Glutamatergic neuron (in vitro differentiated cells): ENCODE results near the gene PARN. TPM values are rescaled to one million over a fixed set of nuclear protein-coding genes. Genes with fewer than 3 reads are reported as not detected.

Source experiments
- DNase-seq: peaks from one replicate; pipeline ENCODE4 v3.0.0; 2022
- H3K27ac Mint-ChIP-seq: one replicate; pipeline ENCODE4 v1.8.0; 2020; ENCODE audit warnings: mild to moderate bottlenecking, mixed read lengths, inconsistent platforms; ENCODE audit not compliant: unreplicated experiment
- H3K27me3 Mint-ChIP-seq: one replicate; pipeline ENCODE4 v1.8.0; 2020; ENCODE audit warnings: mild to moderate bottlenecking, moderate library complexity, mixed read lengths, inconsistent platforms; ENCODE audit not compliant: unreplicated experiment
- H3K36me3 Mint-ChIP-seq: one replicate; pipeline ENCODE4 v1.8.0; 2020; ENCODE audit warnings: mild to moderate bottlenecking, mixed read lengths, inconsistent platforms; ENCODE audit not compliant: unreplicated experiment
- H3K4me1 Mint-ChIP-seq: one replicate; pipeline ENCODE4 v1.8.0; 2020; ENCODE audit warnings: mild to moderate bottlenecking, low read depth, mixed read lengths, inconsistent platforms; ENCODE audit not compliant: unreplicated experiment
- H3K4me3 Mint-ChIP-seq: one replicate; pipeline ENCODE4 v1.8.0; 2020; ENCODE audit warnings: mild to moderate bottlenecking, mixed read lengths, inconsistent platforms; ENCODE audit not compliant: unreplicated experiment
- H3K9me3 Mint-ChIP-seq: one replicate; pipeline ENCODE4 v1.8.0; 2020; ENCODE audit warnings: mild to moderate bottlenecking, moderate library complexity, mixed read lengths, inconsistent platforms; ENCODE audit not compliant: unreplicated experiment
- total RNA-seq: library from RNA; stranded (reverse); fragmentation: NEBNext Ultra II Directional; extraction: Animal tissue kit (Norgen Biotek cat#: 25700); gene quantifications from one replicate; pipeline ENCODE4 v1.2.1, GENCODE V29; 2021; ENCODE audit not compliant: unreplicated experiment
- TF ChIP-seq, protein P1 (sequence below): fragments of 200-600 bp; sonication (generic); IDR thresholded peaks from one replicate; pipeline ENCODE4 v1.5.0; 2021; ENCODE audit not compliant: partially characterized antibody, unreplicated experiment

PARN gene
- total RNA-seq, 1 donor from 2014 or later, result 26.2 TPM

DNA sequence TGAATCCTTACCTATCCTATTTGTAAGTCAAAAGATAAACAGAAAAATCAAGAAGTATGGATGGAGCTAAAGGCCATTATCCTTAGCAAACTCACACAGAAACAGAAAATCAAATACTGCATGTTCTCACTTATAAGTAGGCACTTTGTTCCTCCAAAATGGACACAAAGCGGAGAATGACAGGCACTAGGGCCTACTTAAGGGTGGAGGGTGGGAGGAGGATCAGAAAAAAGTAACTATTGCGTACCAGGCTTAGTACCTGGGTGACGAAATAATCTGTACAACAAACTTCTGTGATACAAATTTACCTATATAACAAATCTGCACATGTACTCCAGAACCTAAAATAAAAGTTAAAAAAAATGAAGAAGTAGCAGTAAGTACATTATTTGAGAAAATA lies 164.3 kb downstream of the PARN start:
- H3K4me3 Mint-ChIP-seq, result no peak overlapping the region

GRCh38 chr16:14464796-14465195 lies 165.3 kb downstream of the PARN start:
- Mint-ChIP-seq H3K4me1 (no peaks in the 10 kb centered on the region), H3K9me3 (no peaks in the 10 kb centered on the region), H3K27ac (no peak overlapping the region), H3K4me3 (no peak overlapping the region), H3K27me3 (peaks cover 2% of the 10 kb centered on the region), H3K36me3 (no peaks in the 10 kb centered on the region)
- no peak for DNase-seq
- TF ChIP-seq, protein P1, sequence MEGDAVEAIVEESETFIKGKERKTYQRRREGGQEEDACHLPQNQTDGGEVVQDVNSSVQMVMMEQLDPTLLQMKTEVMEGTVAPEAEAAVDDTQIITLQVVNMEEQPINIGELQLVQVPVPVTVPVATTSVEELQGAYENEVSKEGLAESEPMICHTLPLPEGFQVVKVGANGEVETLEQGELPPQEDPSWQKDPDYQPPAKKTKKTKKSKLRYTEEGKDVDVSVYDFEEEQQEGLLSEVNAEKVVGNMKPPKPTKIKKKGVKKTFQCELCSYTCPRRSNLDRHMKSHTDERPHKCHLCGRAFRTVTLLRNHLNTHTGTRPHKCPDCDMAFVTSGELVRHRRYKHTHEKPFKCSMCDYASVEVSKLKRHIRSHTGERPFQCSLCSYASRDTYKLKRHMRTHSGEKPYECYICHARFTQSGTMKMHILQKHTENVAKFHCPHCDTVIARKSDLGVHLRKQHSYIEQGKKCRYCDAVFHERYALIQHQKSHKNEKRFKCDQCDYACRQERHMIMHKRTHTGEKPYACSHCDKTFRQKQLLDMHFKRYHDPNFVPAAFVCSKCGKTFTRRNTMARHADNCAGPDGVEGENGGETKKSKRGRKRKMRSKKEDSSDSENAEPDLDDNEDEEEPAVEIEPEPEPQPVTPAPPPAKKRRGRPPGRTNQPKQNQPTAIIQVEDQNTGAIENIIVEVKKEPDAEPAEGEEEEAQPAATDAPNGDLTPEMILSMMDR, result no peak

More for the DNA sequence above, 164.3 kb downstream of the PARN start:
- Mint-ChIP-seq H3K27ac (no peak overlapping the region), H3K27me3 (peaks cover 2% of the 10 kb centered on the region), H3K36me3 (no peaks in the 10 kb centered on the region), H3K9me3 (no peaks in the 10 kb centered on the region), H3K4me1 (no peaks in the 10 kb centered on the region)
- TF ChIP-seq, protein P1, result no peak
- DNase-seq, result no peak

DNA sequence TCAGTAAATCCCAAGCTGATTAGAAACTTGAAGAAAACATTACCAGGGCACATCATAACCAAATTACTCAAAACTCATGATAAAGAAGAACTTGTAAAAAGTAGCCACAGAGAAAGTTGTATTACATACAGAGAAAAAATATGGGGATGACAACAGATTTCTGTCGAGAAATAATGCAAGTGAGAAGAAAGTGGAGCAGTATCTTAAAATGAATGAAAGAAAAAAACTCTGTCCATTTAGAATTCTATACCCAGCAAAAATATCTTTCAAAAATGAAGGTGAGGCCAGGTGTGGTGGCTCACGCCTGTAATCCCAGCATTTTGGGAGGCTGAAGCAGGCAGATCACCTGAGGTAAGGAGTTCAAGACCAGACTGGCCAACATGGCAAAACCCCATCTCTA lies 165.9 kb downstream of the PARN start:
- Mint-ChIP-seq H3K9me3 (no peaks in the 10 kb centered on the region), H3K36me3 (no peaks in the 10 kb centered on the region), H3K27me3 (no peaks in the 10 kb centered on the region), H3K27ac (no peak overlapping the region), H3K4me1 (no peaks in the 10 kb centered on the region), H3K4me3 (no peak overlapping the region)
- DNase-seq, result no peak
- TF ChIP-seq, protein P1, result no peak

- Mint-ChIP-seq H3K27ac (no peak overlapping the region), H3K36me3 (no peaks in the 10 kb centered on the region)
- TF ChIP-seq, protein P1, result no peak
Measured at GRCh38 chr16:14462811-14463210, 167.2 kb downstream of the PARN start.

GRCh38 chr16:14460726-14461125 lies 169.3 kb downstream of the PARN start:
- peaks cover 2% of the 10 kb centered on the region for H3K4me1 Mint-ChIP-seq
- no peak overlapping the region for H3K4me3 Mint-ChIP-seq
- TF ChIP-seq, protein P1, result no peak
- H3K36me3 Mint-ChIP-seq, result no peaks in the 10 kb centered on the region
- no peak overlapping the region for H3K27ac Mint-ChIP-seq
- H3K9me3 Mint-ChIP-seq, result no peaks in the 10 kb centered on the region
- H3K27me3 Mint-ChIP-seq, result no peaks in the 10 kb centered on the region
- no peak for DNase-seq

More at GRCh38 chr16:14462811-14463210, 167.2 kb downstream of the PARN start:
- Mint-ChIP-seq H3K9me3 (no peaks in the 10 kb centered on the region), H3K4me1 (peaks cover 2% of the 10 kb centered on the region), H3K27me3 (no peaks in the 10 kb centered on the region), H3K4me3 (no peak overlapping the region)
- no peak for DNase-seq
